ENCODE results near the gene USP48. TPM values are rescaled to one million over a fixed set of nuclear protein-coding genes. Genes with fewer than 3 reads are reported as not detected.

USP48 gene
- total and polyA plus RNA-seq, 2 of the 13 experiments (the other 11 are each of a cell fraction or from before 2014, with no cell fraction given), result 30.4 to 30.7 TPM

DNA sequence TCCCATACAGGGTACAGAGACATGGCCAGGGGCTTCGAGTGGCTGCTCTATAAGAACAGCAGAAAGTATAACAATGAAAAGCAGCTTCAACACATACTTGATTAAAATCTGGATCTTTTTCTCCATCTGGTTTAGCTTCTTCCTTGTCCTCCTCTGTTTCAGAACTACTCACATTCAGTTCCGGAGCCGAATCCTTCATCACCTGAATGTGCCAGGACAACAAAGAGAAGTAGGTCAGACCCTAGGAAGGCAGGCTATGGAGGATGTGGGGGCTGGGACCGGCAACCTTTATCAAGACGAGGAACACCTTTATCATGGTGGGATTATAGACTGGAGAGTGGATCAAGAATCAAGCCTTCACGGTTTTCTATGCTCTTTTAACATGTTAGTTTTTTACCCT lies 81.5 kb downstream of the USP48 start:
- H3K4me2 ChIP-seq (ENCODE audit: low read depth, low read length), result no peak overlapping the region
- no peak overlapping the region for H3K9ac ChIP-seq (ENCODE audit: insufficient read depth, low read depth, low read length)
- no peak for ATAC-seq
- no peaks in the 10 kb centered on the region for H3K9me3 ChIP-seq (ENCODE audit: low read length)
- BruUV-seq (replicated peaks), result no TSS peak
- peaks cover 12 to 41% of the 10 kb centered on the region in 2 experiments for H3K36me3 ChIP-seq (replicated peaks in 1 of 2; ENCODE audit: control insufficient read depth in 1 of 2, insufficient read depth in 2 of 2, low read length in 2 of 2)
- no peak overlapping the region for H3K27ac ChIP-seq (ENCODE audit: extremely low read length, insufficient read depth, low read length)
- DNase-seq (ENCODE audit: low spot score), result no peak
- ChIA-PET POLR2A (no interaction called here), CTCF (ENCODE audit: low intra/inter-chr PET ratio, low total read pairs) (no interaction called here)
- 95% methylated on average over 6 of the region's 6 CpGs for WGBS (ENCODE audit: low lambda C conversion rate)
- FAIRE-seq, result no peak
- H2AFZ ChIP-seq (ENCODE audit: low read length), result no peak overlapping the region
- H4K20me1 ChIP-seq (ENCODE audit: insufficient read depth, low read length), result 0 out of 2 replicates have a peak, but pooled peaks cover under 1% of the 10 kb centered on the region
- intact Hi-C loops (cut with micrococcal nuclease; ENCODE audit: unreplicated experiment), result no loop called here
- in situ Hi-C loops (cut with HindIII; ENCODE audit: extremely low pct_ligation_motif_present, low pct_unique_long_range_greater_than_20kb), result loop anchor here (10.0 kb wide), 1 partner anchor 263 kb away; no protein-coding TSS in a partner anchor
- H3K4me1 ChIP-seq (ENCODE audit: insufficient read depth, low read length), result peaks cover 24% of the 10 kb centered on the region
- no peak overlapping the region for H3K4me3 ChIP-seq (replicated peaks in 1 of 3; ENCODE audit: insufficient read depth in 1 of 3, low read depth in 2 of 3, low read length in 3 of 3)
- no peaks in the 10 kb centered on the region for H3K27me3 ChIP-seq (ENCODE audit: control insufficient read depth in 1 of 2, insufficient read depth in 2 of 2, low read length in 2 of 2)
- no peaks in the 10 kb centered on the region for H3K79me2 ChIP-seq (ENCODE audit: insufficient read depth, low read length)
- TF ChIP-seq MED13 (CRISPR knock-in tag; IDR thresholded peaks at IDR 0.05), result no peak
- TF ChIP-seq, protein P1, sequence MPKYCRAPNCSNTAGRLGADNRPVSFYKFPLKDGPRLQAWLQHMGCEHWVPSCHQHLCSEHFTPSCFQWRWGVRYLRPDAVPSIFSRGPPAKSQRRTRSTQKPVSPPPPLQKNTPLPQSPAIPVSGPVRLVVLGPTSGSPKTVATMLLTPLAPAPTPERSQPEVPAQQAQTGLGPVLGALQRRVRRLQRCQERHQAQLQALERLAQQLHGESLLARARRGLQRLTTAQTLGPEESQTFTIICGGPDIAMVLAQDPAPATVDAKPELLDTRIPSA (CRISPR knock-in tag; IDR thresholded peaks at IDR 0.05; ENCODE audit: borderline replicate concordance), result no peak
- no peak for TF ChIP-seq RNF2 (conservative IDR thresholded peaks at IDR 0.05; ENCODE audit: low read depth)
- TF ChIP-seq SALL1 (CRISPR knock-in tag; IDR thresholded peaks at IDR 0.05), result no peak
- TF ChIP-seq, protein P2, sequence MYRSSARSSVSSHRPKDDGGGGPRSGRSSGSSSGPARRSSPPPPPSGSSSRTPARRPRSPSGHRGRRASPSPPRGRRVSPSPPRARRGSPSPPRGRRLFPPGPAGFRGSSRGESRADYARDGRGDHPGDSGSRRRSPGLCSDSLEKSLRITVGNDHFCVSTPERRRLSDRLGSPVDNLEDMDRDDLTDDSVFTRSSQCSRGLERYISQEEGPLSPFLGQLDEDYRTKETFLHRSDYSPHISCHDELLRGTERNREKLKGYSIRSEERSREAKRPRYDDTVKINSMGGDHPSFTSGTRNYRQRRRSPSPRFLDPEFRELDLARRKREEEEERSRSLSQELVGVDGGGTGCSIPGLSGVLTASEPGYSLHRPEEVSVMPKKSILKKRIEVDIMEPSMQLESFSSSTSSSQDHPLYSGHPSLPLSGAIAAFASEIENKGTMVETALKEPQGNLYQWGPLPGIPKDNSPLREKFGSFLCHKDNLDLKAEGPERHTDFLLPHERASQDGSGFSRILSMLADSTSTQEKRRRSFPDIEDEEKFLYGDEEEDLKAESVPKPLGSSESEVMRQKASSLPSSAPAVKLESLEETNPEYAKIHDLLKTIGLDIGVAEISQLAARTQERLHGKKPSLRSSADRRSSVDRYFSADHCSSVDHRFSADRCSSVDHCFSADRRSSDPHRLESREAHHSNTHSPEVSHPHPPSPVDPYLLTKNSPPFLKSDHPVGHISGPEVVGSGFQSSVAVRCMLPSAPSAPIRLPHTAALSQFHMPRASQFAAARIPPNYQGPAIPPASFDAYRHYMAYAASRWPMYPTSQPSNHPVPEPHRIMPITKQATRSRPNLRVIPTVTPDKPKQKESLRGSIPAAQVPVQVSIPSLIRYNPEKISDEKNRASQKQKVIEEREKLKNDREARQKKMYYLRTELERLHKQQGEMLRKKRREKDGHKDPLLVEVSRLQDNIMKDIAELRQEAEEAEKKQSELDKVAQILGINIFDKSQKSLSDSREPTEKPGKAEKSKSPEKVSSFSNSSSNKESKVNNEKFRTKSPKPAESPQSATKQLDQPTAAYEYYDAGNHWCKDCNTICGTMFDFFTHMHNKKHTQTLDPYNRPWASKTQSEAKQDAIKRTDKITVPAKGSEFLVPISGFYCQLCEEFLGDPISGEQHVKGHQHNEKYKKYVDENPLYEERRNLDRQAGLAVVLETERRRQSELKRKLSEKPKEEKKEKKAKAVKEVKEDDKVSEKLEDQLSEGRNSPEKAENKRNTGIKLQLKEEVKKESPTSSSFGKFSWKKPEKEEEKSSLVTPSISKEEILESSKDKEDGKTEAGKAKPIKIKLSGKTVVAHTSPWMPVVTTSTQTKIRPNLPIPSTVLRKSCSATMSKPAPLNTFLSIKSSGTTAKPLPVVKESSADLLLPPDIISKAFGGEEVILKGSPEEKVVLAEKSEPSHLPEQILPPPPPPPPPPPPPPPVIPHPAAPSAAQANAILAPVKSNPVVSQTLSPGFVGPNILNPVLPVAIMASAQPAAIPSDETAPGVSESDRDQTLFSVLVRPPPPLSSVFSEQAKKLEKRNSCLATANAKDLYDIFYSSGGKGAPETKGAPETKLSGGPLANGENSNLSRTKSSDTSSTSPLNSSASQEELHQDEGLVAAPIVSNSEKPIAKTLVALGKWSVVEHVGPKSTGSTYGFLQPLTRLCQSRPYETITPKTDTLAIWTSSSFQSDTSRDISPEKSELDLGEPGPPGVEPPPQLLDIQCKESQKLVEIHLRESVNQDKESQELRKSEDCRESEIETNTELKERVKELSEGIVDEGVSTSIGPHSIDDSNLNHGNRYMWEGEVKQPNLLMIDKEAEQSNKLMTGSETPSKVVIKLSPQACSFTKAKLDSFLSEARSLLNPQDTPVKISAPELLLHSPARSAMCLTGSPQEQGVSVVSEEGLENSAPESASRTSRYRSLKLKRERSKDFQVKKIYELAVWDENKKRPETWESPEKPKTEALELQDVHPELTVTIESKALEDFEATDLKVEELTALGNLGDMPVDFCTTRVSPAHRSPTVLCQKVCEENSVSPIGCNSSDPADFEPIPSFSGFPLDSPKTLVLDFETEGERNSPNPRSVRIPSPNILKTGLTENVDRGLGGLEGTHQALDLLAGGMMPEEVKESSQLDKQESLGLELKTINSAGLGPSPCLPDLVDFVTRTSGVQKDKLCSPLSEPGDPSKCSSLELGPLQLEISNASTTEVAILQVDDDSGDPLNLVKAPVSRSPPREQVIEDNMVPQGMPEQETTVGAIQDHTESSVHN (CRISPR knock-in tag; IDR thresholded peaks at IDR 0.05), result no peak
- no peak for TF ChIP-seq MEIS2 (CRISPR knock-in tag; IDR thresholded peaks at IDR 0.05)
- TF ChIP-seq, protein P3, sequence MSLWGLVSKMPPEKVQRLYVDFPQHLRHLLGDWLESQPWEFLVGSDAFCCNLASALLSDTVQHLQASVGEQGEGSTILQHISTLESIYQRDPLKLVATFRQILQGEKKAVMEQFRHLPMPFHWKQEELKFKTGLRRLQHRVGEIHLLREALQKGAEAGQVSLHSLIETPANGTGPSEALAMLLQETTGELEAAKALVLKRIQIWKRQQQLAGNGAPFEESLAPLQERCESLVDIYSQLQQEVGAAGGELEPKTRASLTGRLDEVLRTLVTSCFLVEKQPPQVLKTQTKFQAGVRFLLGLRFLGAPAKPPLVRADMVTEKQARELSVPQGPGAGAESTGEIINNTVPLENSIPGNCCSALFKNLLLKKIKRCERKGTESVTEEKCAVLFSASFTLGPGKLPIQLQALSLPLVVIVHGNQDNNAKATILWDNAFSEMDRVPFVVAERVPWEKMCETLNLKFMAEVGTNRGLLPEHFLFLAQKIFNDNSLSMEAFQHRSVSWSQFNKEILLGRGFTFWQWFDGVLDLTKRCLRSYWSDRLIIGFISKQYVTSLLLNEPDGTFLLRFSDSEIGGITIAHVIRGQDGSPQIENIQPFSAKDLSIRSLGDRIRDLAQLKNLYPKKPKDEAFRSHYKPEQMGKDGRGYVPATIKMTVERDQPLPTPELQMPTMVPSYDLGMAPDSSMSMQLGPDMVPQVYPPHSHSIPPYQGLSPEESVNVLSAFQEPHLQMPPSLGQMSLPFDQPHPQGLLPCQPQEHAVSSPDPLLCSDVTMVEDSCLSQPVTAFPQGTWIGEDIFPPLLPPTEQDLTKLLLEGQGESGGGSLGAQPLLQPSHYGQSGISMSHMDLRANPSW (CRISPR knock-in tag; IDR thresholded peaks at IDR 0.05; ENCODE audit: borderline replicate concordance), result no peak
- TF ChIP-seq HNF4G (IDR thresholded peaks at IDR 0.05; ENCODE audit: borderline replicate concordance, low read depth, low read length), result no peak
- no peak for TF ChIP-seq HNF4G (CRISPR knock-in tag; IDR thresholded peaks at IDR 0.05; ENCODE audit: borderline replicate concordance, low read depth)
- TF ChIP-seq ZNF546 (CRISPR knock-in tag; conservative IDR thresholded peaks at IDR 0.05), result no peak
- no peak for TF ChIP-seq SNRNP70 (IDR thresholded peaks at IDR 0.05; ENCODE audit: low read depth, low read length)
- TF ChIP-seq CEBPB (IDR thresholded peaks at IDR 0.05; ENCODE audit: borderline replicate concordance, low read depth, low read length), result no peak
- TF ChIP-seq TBP (CRISPR knock-in tag; IDR thresholded peaks at IDR 0.05), result no peak
- TF ChIP-seq RBAK (CRISPR knock-in tag; IDR thresholded peaks at IDR 0.05), result no peak
- TF ChIP-seq ZNF510 (CRISPR knock-in tag; IDR thresholded peaks at IDR 0.05; ENCODE audit: low read depth), result no peak
